ENCODE data around the gene PCDH1. TPM values are rescaled to one million over a fixed set of nuclear protein-coding genes. Genes with fewer than 3 reads are reported as not detected.

PCDH1 gene
- total RNA-seq, 2 donors from 2014 or later: 45.4 to 69.7 TPM

DNA sequence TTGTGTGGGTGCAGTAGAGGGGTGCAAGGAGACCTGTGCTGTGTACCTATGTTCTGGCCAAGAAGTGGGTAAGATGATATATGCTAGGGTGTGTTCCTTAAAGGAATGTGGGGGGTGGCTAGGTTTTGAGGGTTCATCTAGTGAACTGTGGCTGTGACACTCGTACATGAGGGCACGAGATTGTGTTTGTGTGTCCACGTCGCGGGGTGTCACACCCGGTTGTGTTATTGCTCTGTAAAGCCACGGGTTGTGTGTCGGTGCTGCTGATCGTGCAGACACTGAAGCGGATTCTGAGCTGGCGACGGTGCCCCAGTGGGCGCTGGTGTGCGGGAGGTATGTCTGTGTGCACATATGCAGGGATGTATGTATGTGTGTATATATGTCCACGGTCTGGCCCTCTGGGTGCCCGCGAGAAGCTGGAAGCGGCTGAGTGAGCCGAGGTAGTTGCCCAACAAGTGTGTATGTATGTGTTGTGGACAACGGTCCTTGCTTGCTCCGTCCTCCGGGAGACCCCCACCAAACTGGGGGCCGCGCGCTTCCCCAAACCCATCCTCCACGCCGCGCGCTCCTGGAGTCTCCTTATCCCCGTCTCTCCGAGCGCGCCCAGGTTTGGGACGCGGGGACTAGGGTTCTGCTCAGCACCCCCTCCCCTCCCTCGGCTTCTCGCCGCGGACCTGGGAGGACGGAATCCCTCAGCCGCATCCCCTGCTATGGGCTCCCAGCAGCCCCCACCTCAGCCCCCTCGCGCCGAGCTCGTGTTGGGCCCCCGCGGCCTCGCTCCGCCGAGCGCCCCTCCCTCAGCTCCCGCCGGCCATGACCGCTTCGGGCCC is 639 bp downstream of the PCDH1 start:
- H3K27ac Mint-ChIP-seq: peak overlapping the region; percentile 59
- H3K4me1 ChIP-seq (ENCODE audit: control insufficient read depth, insufficient read depth, low read length): peaks cover 10% of the 10 kb centered on the region
- peak; percentile 78 for DNase-seq
- H3K4me3 Mint-ChIP-seq: peak overlapping the region; percentile 78
- H3K4me3 ChIP-seq (ENCODE audit: low read length): peak overlapping the region; percentile 99
- no peaks in the 10 kb centered on the region for H3K9me3 ChIP-seq (ENCODE audit: control insufficient read depth, low read length)
- H3K27me3 ChIP-seq (ENCODE audit: control insufficient read depth, insufficient read depth, low read length, poor library complexity, severe bottlenecking): peaks cover 24% of the 10 kb centered on the region
- H3K4me1 Mint-ChIP-seq: peaks cover 42% of the 10 kb centered on the region
- no peak overlapping the region for H3K27ac ChIP-seq (ENCODE audit: low read depth, low read length)
- no peaks in the 10 kb centered on the region for H3K9me3 Mint-ChIP-seq
- no peaks in the 10 kb centered on the region for H3K36me3 ChIP-seq (ENCODE audit: control insufficient read depth, insufficient read depth, low read length)
- peaks cover 34% of the 10 kb centered on the region for H3K27me3 Mint-ChIP-seq (ENCODE audit: insufficient read depth)
- H3K36me3 Mint-ChIP-seq (ENCODE audit: low read depth): no peaks in the 10 kb centered on the region
- 1% methylated on average over 12 to 55 of the region's 55 CpGs for WGBS, 2 experiments (ENCODE audit: insufficient coverage in 1 of 2, insufficient read length in 1 of 2)
- H3K9ac ChIP-seq (ENCODE audit: extremely low read depth, low read length, poor library complexity, severe bottlenecking): peak overlapping the region; percentile 83
- TF ChIP-seq CTCF (conservative IDR thresholded peaks at IDR 0.05): no peak

GRCh38 chr5:141876628-141877355 is 1.4 kb downstream of the PCDH1 start:
- H3K27ac ChIP-seq (ENCODE audit: low read depth, low read length): no peak overlapping the region
- Mint-ChIP-seq H3K4me1 (peaks cover 42% of the 10 kb centered on the region), H3K27me3 (ENCODE audit: insufficient read depth) (peaks cover 26% of the 10 kb centered on the region), H3K36me3 (ENCODE audit: low read depth) (no peaks in the 10 kb centered on the region), H3K27ac (peak overlapping the region; percentile 59), H3K4me3 (peak overlapping the region; percentile 78), H3K9me3 (no peaks in the 10 kb centered on the region)
- 0% methylated on average over 9 to 42 of the region's 42 CpGs for WGBS, 2 experiments (ENCODE audit: insufficient coverage in 1 of 2, insufficient read length in 1 of 2)
- H3K9ac ChIP-seq (ENCODE audit: extremely low read depth, low read length, poor library complexity, severe bottlenecking): peak overlapping the region; percentile 83
- no peaks in the 10 kb centered on the region for H3K36me3 ChIP-seq (ENCODE audit: control insufficient read depth, insufficient read depth, low read length)
- H3K4me3 ChIP-seq (ENCODE audit: low read length): peak overlapping the region; percentile 99
- no peaks in the 10 kb centered on the region for H3K9me3 ChIP-seq (ENCODE audit: control insufficient read depth, low read length)
- TF ChIP-seq CTCF (conservative IDR thresholded peaks at IDR 0.05): no peak
- peak; percentile 85 for DNase-seq
- H3K4me1 ChIP-seq (ENCODE audit: control insufficient read depth, insufficient read depth, low read length): peaks cover 17% of the 10 kb centered on the region
- H3K27me3 ChIP-seq (ENCODE audit: control insufficient read depth, insufficient read depth, low read length, poor library complexity, severe bottlenecking): peaks cover 20% of the 10 kb centered on the region

GRCh38 chr5:141875795-141876627 is 2.2 kb downstream of the PCDH1 start:
- Histone ChIP-seq H3K9ac (ENCODE audit: extremely low read depth, low read length, poor library complexity, severe bottlenecking) (peak overlapping the region; percentile 83), H3K36me3 (ENCODE audit: control insufficient read depth, insufficient read depth, low read length) (peaks cover 5% of the 10 kb centered on the region), H3K27ac (ENCODE audit: low read depth, low read length) (no peak overlapping the region), H3K4me1 (ENCODE audit: control insufficient read depth, insufficient read depth, low read length) (peaks cover 25% of the 10 kb centered on the region), H3K27me3 (ENCODE audit: control insufficient read depth, insufficient read depth, low read length, poor library complexity, severe bottlenecking) (peaks cover 18% of the 10 kb centered on the region), H3K4me3 (ENCODE audit: low read length) (peak overlapping the region; percentile 99), H3K9me3 (ENCODE audit: control insufficient read depth, low read length) (no peaks in the 10 kb centered on the region)
- Mint-ChIP-seq H3K4me1 (peaks cover 48% of the 10 kb centered on the region), H3K36me3 (ENCODE audit: low read depth) (no peaks in the 10 kb centered on the region), H3K27ac (peak overlapping the region; percentile 69), H3K9me3 (no peaks in the 10 kb centered on the region), H3K27me3 (ENCODE audit: insufficient read depth) (peaks cover 18% of the 10 kb centered on the region), H3K4me3 (peak overlapping the region; percentile 78)
- peak; percentile 86 for DNase-seq
- 0 to 1% methylated on average over 11 to 65 of the region's 65 CpGs for WGBS, 2 experiments (ENCODE audit: insufficient coverage in 1 of 2, insufficient read length in 1 of 2)
- TF ChIP-seq CTCF (conservative IDR thresholded peaks at IDR 0.05): no peak

All from endodermal cell (in vitro differentiated cells).